ENCODE data around the gene KIAA1755. TPM values are rescaled to one million over a fixed set of nuclear protein-coding genes. Genes with fewer than 3 reads are reported as not detected.

Gene KIAA1755
- total RNA-seq (not detected), polyA plus RNA-seq (not detected)

GRCh38 chr20:38260378-38261053, at the start of gene KIAA1755:
Gene KIAA1755 (minus strand): TSS chr20:38260735. CDS start chr20:38260500, 235 bp downstream.
- Mint-ChIP-seq H3K9me3 (peaks cover 0 to 8% (median 0%) of the 10 kb centered on the region in 7 donors), H3K27ac (no peak within 1 kb of the TSS), H3K4me3 (no peak within 1 kb of the TSS), H3K36me3 (no peaks in the 10 kb centered on the region), H3K27me3 (peaks cover 59% of the 10 kb centered on the region), H3K4me1 (peaks cover 0 to 9% (median 2%) of the 10 kb centered on the region in 4 donors)
- Histone ChIP-seq H3K4me3 (ENCODE audit: low read depth, low read length) (no peak within 1 kb of the TSS), H3K4me1 (ENCODE audit: control insufficient read depth, insufficient read depth, low read length, poor library complexity, severe bottlenecking) (no peaks in the 10 kb centered on the region), H3K36me3 (ENCODE audit: control insufficient read depth, insufficient read depth, low read length) (no peaks in the 10 kb centered on the region), H3K27ac (ENCODE audit: insufficient read depth, low read length, poor library complexity, severe bottlenecking) (no peak within 1 kb of the TSS), H3K9me3 (ENCODE audit: control insufficient read depth in 2 of 2, low read length in 2 of 2) (no peaks in the 10 kb centered on the region), H3K27me3 (ENCODE audit: control insufficient read depth, insufficient read depth, low read length) (peaks cover 16% of the 10 kb centered on the region)
- ATAC-seq (ENCODE audit: low read depth in 2 of 2) (no peak), DNase-seq (no peak)

- no peaks in the 10 kb centered on the region for H3K9me3 ChIP-seq (ENCODE audit: control insufficient read depth in 2 of 2, low read length in 2 of 2)
- DNase-seq, result no peak
- H3K4me1 ChIP-seq (ENCODE audit: control insufficient read depth, insufficient read depth, low read length, poor library complexity, severe bottlenecking), result no peaks in the 10 kb centered on the region
- H3K9me3 Mint-ChIP-seq, result peaks cover 0 to 3% (median 0%) of the 10 kb centered on the region in 7 donors
- no peak overlapping the region for H3K27ac Mint-ChIP-seq
- peaks cover 5% of the 10 kb centered on the region for H3K27me3 ChIP-seq (ENCODE audit: control insufficient read depth, insufficient read depth, low read length)
- H3K4me1 Mint-ChIP-seq, result peaks cover 0 to 9% (median 3%) of the 10 kb centered on the region in 4 donors
- no peaks in the 10 kb centered on the region for H3K36me3 Mint-ChIP-seq
- no peak overlapping the region for H3K4me3 ChIP-seq (ENCODE audit: low read depth, low read length)
- no peak overlapping the region for H3K4me3 Mint-ChIP-seq
- no peaks in the 10 kb centered on the region for H3K36me3 ChIP-seq (ENCODE audit: control insufficient read depth, insufficient read depth, low read length)
- peaks cover 37% of the 10 kb centered on the region for H3K27me3 Mint-ChIP-seq
- H3K27ac ChIP-seq (ENCODE audit: insufficient read depth, low read length, poor library complexity, severe bottlenecking), result no peak overlapping the region
- no peak for ATAC-seq (ENCODE audit: low read depth in 2 of 2)
Measured at GRCh38 chr20:38308447-38308846, 47.9 kb upstream of the KIAA1755 start.

- Mint-ChIP-seq H3K9me3 (peaks cover 0 to 3% (median 0%) of the 10 kb centered on the region in 7 donors), H3K27ac (no peak overlapping the region), H3K36me3 (no peaks in the 10 kb centered on the region), H3K27me3 (peaks cover 41% of the 10 kb centered on the region), H3K4me3 (no peak overlapping the region), H3K4me1 (peaks cover 0 to 12% (median 4%) of the 10 kb centered on the region in 4 donors)
- Histone ChIP-seq H3K27me3 (ENCODE audit: control insufficient read depth, insufficient read depth, low read length) (peaks cover 9% of the 10 kb centered on the region), H3K4me3 (ENCODE audit: low read depth, low read length) (no peak overlapping the region), H3K27ac (ENCODE audit: insufficient read depth, low read length, poor library complexity, severe bottlenecking) (no peak overlapping the region), H3K36me3 (ENCODE audit: control insufficient read depth, insufficient read depth, low read length) (no peaks in the 10 kb centered on the region), H3K4me1 (ENCODE audit: control insufficient read depth, insufficient read depth, low read length, poor library complexity, severe bottlenecking) (no peaks in the 10 kb centered on the region), H3K9me3 (ENCODE audit: control insufficient read depth in 2 of 2, low read length in 2 of 2) (no peaks in the 10 kb centered on the region)
- DNase-seq (no peak), ATAC-seq (ENCODE audit: low read depth in 2 of 2) (no peak)
Measured at GRCh38 chr20:38308047-38308438, 47.5 kb upstream of the KIAA1755 start.

GRCh38 chr20:38307371-38308046, 47.0 kb upstream of the KIAA1755 start:
- H3K27ac Mint-ChIP-seq, result no peak overlapping the region
- H3K4me3 ChIP-seq (ENCODE audit: low read depth, low read length), result no peak overlapping the region
- H3K4me1 ChIP-seq (ENCODE audit: control insufficient read depth, insufficient read depth, low read length, poor library complexity, severe bottlenecking), result no peaks in the 10 kb centered on the region
- no peak overlapping the region for H3K4me3 Mint-ChIP-seq
- peaks cover 47% of the 10 kb centered on the region for H3K27me3 Mint-ChIP-seq
- H3K9me3 ChIP-seq (ENCODE audit: control insufficient read depth in 2 of 2, low read length in 2 of 2), result no peaks in the 10 kb centered on the region
- no peak overlapping the region for H3K27ac ChIP-seq (ENCODE audit: insufficient read depth, low read length, poor library complexity, severe bottlenecking)
- H3K9me3 Mint-ChIP-seq, result peaks cover 0 to 3% (median 0%) of the 10 kb centered on the region in 7 donors
- H3K4me1 Mint-ChIP-seq, result peaks cover 0 to 12% (median 4%) of the 10 kb centered on the region in 4 donors
- no peaks in the 10 kb centered on the region for H3K36me3 Mint-ChIP-seq
- peaks cover 11% of the 10 kb centered on the region for H3K27me3 ChIP-seq (ENCODE audit: control insufficient read depth, insufficient read depth, low read length)
- H3K36me3 ChIP-seq (ENCODE audit: control insufficient read depth, insufficient read depth, low read length), result no peaks in the 10 kb centered on the region
- DNase-seq (no peak), ATAC-seq (ENCODE audit: low read depth in 2 of 2) (no peak)

GRCh38 chr20:38306379-38306778, 45.8 kb upstream of the KIAA1755 start:
- H3K27ac Mint-ChIP-seq, result no peak overlapping the region
- H3K27me3 ChIP-seq (ENCODE audit: control insufficient read depth, insufficient read depth, low read length), result peaks cover 12% of the 10 kb centered on the region

GRCh38 chr20:38305541-38305940, 45.0 kb upstream of the KIAA1755 start:
- Histone ChIP-seq H3K4me3 (ENCODE audit: low read depth, low read length) (no peak overlapping the region), H3K27me3 (ENCODE audit: control insufficient read depth, insufficient read depth, low read length) (peaks cover 15% of the 10 kb centered on the region)

More at GRCh38 chr20:38306379-38306778, 45.8 kb upstream of the KIAA1755 start:
- peaks cover 0 to 12% (median 4%) of the 10 kb centered on the region in 4 donors for H3K4me1 Mint-ChIP-seq
- Histone ChIP-seq H3K27ac (ENCODE audit: insufficient read depth, low read length, poor library complexity, severe bottlenecking) (no peak overlapping the region), H3K4me1 (ENCODE audit: control insufficient read depth, insufficient read depth, low read length, poor library complexity, severe bottlenecking) (no peaks in the 10 kb centered on the region), H3K9me3 (ENCODE audit: control insufficient read depth in 2 of 2, low read length in 2 of 2) (no peaks in the 10 kb centered on the region), H3K36me3 (ENCODE audit: control insufficient read depth, insufficient read depth, low read length) (no peaks in the 10 kb centered on the region), H3K4me3 (ENCODE audit: low read depth, low read length) (no peak overlapping the region)
- ATAC-seq (ENCODE audit: low read depth in 2 of 2), result no peak
- DNase-seq, result no peak
- H3K9me3 Mint-ChIP-seq, result peaks cover 0 to 3% (median 0%) of the 10 kb centered on the region in 7 donors
- no peaks in the 10 kb centered on the region for H3K36me3 Mint-ChIP-seq
- peaks cover 56% of the 10 kb centered on the region for H3K27me3 Mint-ChIP-seq
- H3K4me3 Mint-ChIP-seq, result no peak overlapping the region

GRCh38 chr20:38304845-38305447, 44.4 kb upstream of the KIAA1755 start:
- no peak overlapping the region for H3K27ac ChIP-seq (ENCODE audit: insufficient read depth, low read length, poor library complexity, severe bottlenecking)
- H3K27ac Mint-ChIP-seq, result no peak overlapping the region
- H3K27me3 ChIP-seq (ENCODE audit: control insufficient read depth, insufficient read depth, low read length), result peaks cover 15% of the 10 kb centered on the region
- ATAC-seq (ENCODE audit: low read depth in 2 of 2) (no peak), DNase-seq (no peak)
- H3K27me3 Mint-ChIP-seq, result peaks cover 64% of the 10 kb centered on the region
- no peaks in the 10 kb centered on the region for H3K9me3 ChIP-seq (ENCODE audit: control insufficient read depth in 2 of 2, low read length in 2 of 2)
- no peaks in the 10 kb centered on the region for H3K4me1 ChIP-seq (ENCODE audit: control insufficient read depth, insufficient read depth, low read length, poor library complexity, severe bottlenecking)
- no peaks in the 10 kb centered on the region for H3K36me3 ChIP-seq (ENCODE audit: control insufficient read depth, insufficient read depth, low read length)
- H3K4me3 Mint-ChIP-seq, result no peak overlapping the region
- H3K9me3 Mint-ChIP-seq, result peaks cover 0 to 2% (median 0%) of the 10 kb centered on the region in 7 donors
- peaks cover 0 to 12% (median 4%) of the 10 kb centered on the region in 4 donors for H3K4me1 Mint-ChIP-seq
- no peak overlapping the region for H3K4me3 ChIP-seq (ENCODE audit: low read depth, low read length)
- H3K36me3 Mint-ChIP-seq, result no peaks in the 10 kb centered on the region

More at GRCh38 chr20:38305541-38305940, 45.0 kb upstream of the KIAA1755 start:
- no peak overlapping the region for H3K27ac Mint-ChIP-seq
- ATAC-seq (ENCODE audit: low read depth in 2 of 2), result no peak
- H3K4me3 Mint-ChIP-seq, result no peak overlapping the region
- Histone ChIP-seq H3K4me1 (ENCODE audit: control insufficient read depth, insufficient read depth, low read length, poor library complexity, severe bottlenecking) (no peaks in the 10 kb centered on the region), H3K9me3 (ENCODE audit: control insufficient read depth in 2 of 2, low read length in 2 of 2) (no peaks in the 10 kb centered on the region), H3K27ac (ENCODE audit: insufficient read depth, low read length, poor library complexity, severe bottlenecking) (no peak overlapping the region), H3K36me3 (ENCODE audit: control insufficient read depth, insufficient read depth, low read length) (no peaks in the 10 kb centered on the region)
- peaks cover 0 to 2% (median 0%) of the 10 kb centered on the region in 7 donors for H3K9me3 Mint-ChIP-seq
- H3K4me1 Mint-ChIP-seq, result peaks cover 0 to 12% (median 4%) of the 10 kb centered on the region in 4 donors
- no peak for DNase-seq
- no peaks in the 10 kb centered on the region for H3K36me3 Mint-ChIP-seq
- peaks cover 61% of the 10 kb centered on the region for H3K27me3 Mint-ChIP-seq

All from CD4-positive, CD25-positive, alpha-beta regulatory T cell (primary cell).